SK-N-SH (cell line): ENCODE data around the gene RAPGEF1. TPM values are rescaled to one million over a fixed set of nuclear protein-coding genes. Genes with fewer than 3 reads are reported as not detected.

Source experiments
- CTCF ChIA-PET: fragments of 300-600, 350-600 bp; formaldehyde crosslinking; extraction: SDS; loops from one replicate; lab custom pipeline; 2021; lab: Yijun Ruan, JAX
- POLR2A ChIA-PET: fragments of 350-600 bp; sonication (Branson Sonifier 250); formaldehyde crosslinking; extraction: SDS; loops from one replicate; lab custom pipeline; 2020; ENCODE audit warnings: antibody characterized with exemption, inconsistent platforms; lab: Yijun Ruan, JAX
- DNase-seq: peaks from one replicate; pipeline ENCODE4 v3.0.0; 2012
- H2AFZ ChIP-seq: fragments of 200-600 bp; sonication (generic); 2 replicates; pipeline ENCODE4 v1.8.1; 2016; ENCODE audit warnings: antibody characterized with exemption, mild to moderate bottlenecking, low read depth
- H3F3A ChIP-seq: fragments of 200-600 bp; sonication (generic); replicated peaks from 2 replicates; pipeline ENCODE3; 2016; ENCODE audit warnings: antibody characterized with exemption, mild to moderate bottlenecking; ENCODE audit not compliant: insufficient read depth
- H3K27ac ChIP-seq, 2 experiments: fragments of 200-500 bp in 1 of 2; fragments of 200-600 bp in 1 of 2; sonication (Bioruptor generic) in 1 of 2; sonication (generic), shearing (Covaris generic) in 1 of 2; 2 replicates each; pipeline versions ENCODE4 v1.5.1 to v1.6.1; 2014 to 2016; ENCODE audit warnings: low read depth in 2 of 2, inconsistent platforms in 1 of 2, low read length in 1 of 2, mild to moderate bottlenecking in 1 of 2, mixed read lengths in 1 of 2
- H3K27me3 ChIP-seq: fragments of 200-600 bp; sonication (generic), shearing (Covaris generic); 2 replicates; pipeline ENCODE4 v1.6.1; 2016; ENCODE audit warnings: mixed run types; ENCODE audit not compliant: insufficient read depth
- H3K36me3 ChIP-seq, 2 experiments: fragments of 200-500 bp in 1 of 2; fragments of 200-600 bp in 1 of 2; sonication (Bioruptor generic) in 1 of 2; sonication (generic) in 1 of 2; replicated peaks in 1 of 2; 2 replicates each; pipeline versions ENCODE3 to v1.5.1; 2014 to 2016; ENCODE audit warnings: low read length in 1 of 2, mild to moderate bottlenecking in 1 of 2; ENCODE audit not compliant: insufficient read depth in 2 of 2, control insufficient read depth in 1 of 2
- H3K4me1 ChIP-seq, 2 experiments: fragments of 200-500 bp in 1 of 2; fragments of 200-600 bp in 1 of 2; sonication (Bioruptor generic) in 1 of 2; sonication (generic), shearing (Covaris generic) in 1 of 2; 2 replicates each; pipeline versions ENCODE4 v1.5.1 to v1.6.1; 2014 to 2016; ENCODE audit warnings: low read depth in 1 of 2, low read length in 1 of 2, mixed run types in 1 of 2; ENCODE audit not compliant: insufficient read depth in 2 of 2, control insufficient read depth in 1 of 2
- H3K4me2 ChIP-seq: fragments of 200-600 bp; sonication (generic), shearing (Covaris generic); 2 replicates; pipeline ENCODE4 v1.6.1; 2017; ENCODE audit warnings: mixed run types
- H3K4me3 ChIP-seq, 2 experiments: fragments of 200-500 bp in 1 of 2; fragments of 200-600 bp in 1 of 2; sonication (Bioruptor generic) in 1 of 2; sonication (generic), shearing (Covaris generic) in 1 of 2; 2 replicates each; pipeline versions ENCODE4 v1.5.1 to v1.8.1; 2014 to 2016; ENCODE audit warnings: low read depth in 2 of 2, inconsistent platforms in 1 of 2, low read length in 1 of 2, mild to moderate bottlenecking in 1 of 2, mixed read lengths in 1 of 2, moderate library complexity in 1 of 2
- H3K79me2 ChIP-seq: fragments of 200-600 bp; sonication (generic); 2 replicates; pipeline ENCODE4 v1.8.1; 2017; ENCODE audit warnings: mild to moderate bottlenecking; ENCODE audit not compliant: insufficient read depth
- H3K9ac ChIP-seq: fragments of 200-600 bp; sonication (generic); 2 replicates; pipeline ENCODE4 v1.6.1; 2017; ENCODE audit warnings: mixed run types
- H3K9me2 ChIP-seq: fragments of 200-600 bp; sonication (generic); 2 replicates; pipeline ENCODE4 v1.6.1; 2017; ENCODE audit warnings: mixed run types
- H3K9me3 ChIP-seq: fragments of 200-600 bp; sonication (generic); 2 replicates; pipeline ENCODE4 v1.6.1; 2017; ENCODE audit warnings: mixed run types, mild to moderate bottlenecking, moderate library complexity
- H4K20me1 ChIP-seq: fragments of 200-600 bp; sonication (generic); 2 replicates; pipeline ENCODE4 v1.6.1; 2017; ENCODE audit warnings: mild to moderate bottlenecking, mixed run types; ENCODE audit not compliant: insufficient read depth
- CHD2 ChIP-seq: fragments of 150-350 bp; IDR thresholded peaks from 2 replicates; pipeline ENCODE4 v1.6.1; 2018; ENCODE audit warnings: low read length; ENCODE audit not compliant: partially characterized antibody
- ELF1 ChIP-seq: IDR thresholded peaks from 2 replicates; pipeline ENCODE4 v1.4.0; 2012
- GABPA ChIP-seq: IDR thresholded peaks from 2 replicates; pipeline ENCODE4 v1.4.0; 2012; ENCODE audit warnings: low read depth, mild to moderate bottlenecking
- GATA2 ChIP-seq: sonication (generic); formaldehyde crosslinking; IDR thresholded peaks from 2 replicates; pipeline ENCODE4 v1.5.0; 2020; ENCODE audit warnings: mild to moderate bottlenecking, missing genetic modification reagents
- JUND ChIP-seq: IDR thresholded peaks from 2 replicates; pipeline ENCODE4 v1.4.0; 2012
- MAX ChIP-seq: IDR thresholded peaks from 2 replicates; pipeline ENCODE4 v1.4.0; 2012; ENCODE audit warnings: low read depth
- MXI1 ChIP-seq: IDR thresholded peaks from 2 replicates; pipeline ENCODE4 v1.6.1; 2012; ENCODE audit warnings: mild to moderate bottlenecking, low read depth, low read length, improper control_type of control experiment
- PBX3 ChIP-seq: IDR thresholded peaks from 2 replicates; pipeline ENCODE4; 2012
- RFX5 ChIP-seq: IDR thresholded peaks from 2 replicates; pipeline ENCODE4 v1.6.1; 2012; ENCODE audit warnings: mild to moderate bottlenecking, improper control_type of control experiment, low read length
- TCF12 ChIP-seq: IDR thresholded peaks from 2 replicates; pipeline ENCODE4 v1.4.0; 2012
- WGBS: methylation state at CpG from one replicate; pipeline ENCODE4 v1.1.6; 2017; ENCODE audit warnings: low lambda C conversion rate; 5-methylcytosine and 5-hydroxymethylcytosine counted together
- polyA plus RNA-seq, 3 experiments: library from polyadenylated mRNA; depleted of rRNA; stranded (reverse); fragments of >200 nt; gene quantifications; 2 replicates each; pipeline ENCODE4 v1.2.3, GENCODE V29; 2012
- TF ChIP-seq, protein P1 (sequence below): fragments of 150-350 bp; IDR thresholded peaks from 2 replicates; pipeline ENCODE4 v1.6.1; 2016; ENCODE audit warnings: mild to moderate bottlenecking, low read depth, low read length
- TF ChIP-seq, protein P2 (sequence below): fragments of 200-600 bp; sonication (generic); IDR thresholded peaks from 2 replicates; pipeline ENCODE4 v1.6.1; 2017; ENCODE audit warnings: antibody characterized with exemption, mild to moderate bottlenecking, moderate library complexity

The RAPGEF1 gene
- polyA plus RNA-seq, 1 of the 3 experiments (the other 2 are of a cell fraction), result 26.2 TPM

DNA sequence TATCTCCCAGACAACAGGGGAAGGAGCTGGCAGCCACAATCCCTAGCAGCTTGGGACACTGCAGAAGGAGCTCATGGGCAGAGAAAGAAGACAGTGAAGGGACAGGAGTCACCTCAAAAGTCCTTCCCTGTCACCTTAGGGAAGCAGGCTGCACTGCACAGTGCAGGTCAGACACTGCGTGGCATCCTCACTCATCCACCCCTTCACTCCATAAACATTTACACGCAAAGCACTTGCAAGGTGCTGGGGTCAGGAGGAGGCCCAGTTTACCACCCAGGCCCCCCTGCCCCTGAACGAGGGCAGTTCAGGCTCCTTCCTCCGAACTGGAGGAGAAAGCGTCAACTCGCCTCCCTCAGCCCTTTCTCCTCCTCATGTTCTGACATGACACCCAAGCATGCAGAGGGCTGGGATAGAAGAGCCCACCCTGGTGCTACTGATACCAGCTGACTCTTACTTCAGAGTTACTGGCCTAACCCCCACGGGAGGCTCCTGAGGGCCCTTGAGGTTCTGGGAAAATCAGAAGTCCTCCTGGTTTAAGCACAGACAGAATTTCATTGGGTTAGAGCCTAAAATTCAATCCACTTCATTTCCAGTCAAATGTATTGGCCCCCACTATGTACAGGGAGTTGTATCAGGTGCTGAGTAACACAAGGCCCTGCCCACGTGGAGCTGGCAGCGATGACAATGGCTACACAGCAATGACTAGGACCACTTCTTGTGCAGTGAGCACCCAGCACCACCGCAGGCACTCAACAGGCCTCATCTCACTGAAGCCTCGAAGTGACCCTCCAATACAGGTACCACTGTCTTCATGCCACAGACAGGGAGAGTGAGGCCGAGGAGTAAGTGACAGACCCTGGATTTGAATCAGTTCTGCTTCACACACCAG lies 70.4 kb downstream of the RAPGEF1 start:
- Histone ChIP-seq H3F3A (peaks cover 12% of the 10 kb centered on the region), H3K4me1 (peaks cover 25% of the 10 kb centered on the region in 2 experiments), H3K4me2 (peak overlapping the region; percentile 66), H3K9me2 (no peaks in the 10 kb centered on the region), H3K27me3 (no peaks in the 10 kb centered on the region), H3K9me3 (no peaks in the 10 kb centered on the region), H3K4me3 (no peak overlapping the region), H3K9ac (no peak overlapping the region), H4K20me1 (peaks cover 78% of the 10 kb centered on the region), H3K27ac (peak overlapping the region; percentile 50 to 64; a peak in 3 of 4 replicates), H3K79me2 (peaks cover 56% of the 10 kb centered on the region), H3K36me3 (no peaks in the 10 kb centered on the region), H2AFZ (no peak overlapping the region)
- ChIA-PET POLR2A (no interaction called here), CTCF (interaction anchor here (0.7 to 3.0 kb wide), 6 partner anchors 9 to 72 kb away, joined by 3 to 12 read pairs (median 5); partner anchors contain the start of gene RAPGEF1)
- TF ChIP-seq JUND (no peak), RFX5 (no peak), GABPA (no peak), ELF1 (no peak), MXI1 (no peak), CHD2 (no peak), GATA2 (CRISPR knock-in tag) (no peak), PBX3 (no peak), TCF12 (no peak), MAX (no peak)
- TF ChIP-seq, protein P1, sequence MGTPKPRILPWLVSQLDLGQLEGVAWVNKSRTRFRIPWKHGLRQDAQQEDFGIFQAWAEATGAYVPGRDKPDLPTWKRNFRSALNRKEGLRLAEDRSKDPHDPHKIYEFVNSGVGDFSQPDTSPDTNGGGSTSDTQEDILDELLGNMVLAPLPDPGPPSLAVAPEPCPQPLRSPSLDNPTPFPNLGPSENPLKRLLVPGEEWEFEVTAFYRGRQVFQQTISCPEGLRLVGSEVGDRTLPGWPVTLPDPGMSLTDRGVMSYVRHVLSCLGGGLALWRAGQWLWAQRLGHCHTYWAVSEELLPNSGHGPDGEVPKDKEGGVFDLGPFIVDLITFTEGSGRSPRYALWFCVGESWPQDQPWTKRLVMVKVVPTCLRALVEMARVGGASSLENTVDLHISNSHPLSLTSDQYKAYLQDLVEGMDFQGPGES, result no peak
- TF ChIP-seq, protein P2, sequence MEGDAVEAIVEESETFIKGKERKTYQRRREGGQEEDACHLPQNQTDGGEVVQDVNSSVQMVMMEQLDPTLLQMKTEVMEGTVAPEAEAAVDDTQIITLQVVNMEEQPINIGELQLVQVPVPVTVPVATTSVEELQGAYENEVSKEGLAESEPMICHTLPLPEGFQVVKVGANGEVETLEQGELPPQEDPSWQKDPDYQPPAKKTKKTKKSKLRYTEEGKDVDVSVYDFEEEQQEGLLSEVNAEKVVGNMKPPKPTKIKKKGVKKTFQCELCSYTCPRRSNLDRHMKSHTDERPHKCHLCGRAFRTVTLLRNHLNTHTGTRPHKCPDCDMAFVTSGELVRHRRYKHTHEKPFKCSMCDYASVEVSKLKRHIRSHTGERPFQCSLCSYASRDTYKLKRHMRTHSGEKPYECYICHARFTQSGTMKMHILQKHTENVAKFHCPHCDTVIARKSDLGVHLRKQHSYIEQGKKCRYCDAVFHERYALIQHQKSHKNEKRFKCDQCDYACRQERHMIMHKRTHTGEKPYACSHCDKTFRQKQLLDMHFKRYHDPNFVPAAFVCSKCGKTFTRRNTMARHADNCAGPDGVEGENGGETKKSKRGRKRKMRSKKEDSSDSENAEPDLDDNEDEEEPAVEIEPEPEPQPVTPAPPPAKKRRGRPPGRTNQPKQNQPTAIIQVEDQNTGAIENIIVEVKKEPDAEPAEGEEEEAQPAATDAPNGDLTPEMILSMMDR, result no peak
- 99% methylated on average over 8 of the region's 12 CpGs for WGBS
- no peak for DNase-seq
